ENCODE data around the gene IFNW1.

DNA sequence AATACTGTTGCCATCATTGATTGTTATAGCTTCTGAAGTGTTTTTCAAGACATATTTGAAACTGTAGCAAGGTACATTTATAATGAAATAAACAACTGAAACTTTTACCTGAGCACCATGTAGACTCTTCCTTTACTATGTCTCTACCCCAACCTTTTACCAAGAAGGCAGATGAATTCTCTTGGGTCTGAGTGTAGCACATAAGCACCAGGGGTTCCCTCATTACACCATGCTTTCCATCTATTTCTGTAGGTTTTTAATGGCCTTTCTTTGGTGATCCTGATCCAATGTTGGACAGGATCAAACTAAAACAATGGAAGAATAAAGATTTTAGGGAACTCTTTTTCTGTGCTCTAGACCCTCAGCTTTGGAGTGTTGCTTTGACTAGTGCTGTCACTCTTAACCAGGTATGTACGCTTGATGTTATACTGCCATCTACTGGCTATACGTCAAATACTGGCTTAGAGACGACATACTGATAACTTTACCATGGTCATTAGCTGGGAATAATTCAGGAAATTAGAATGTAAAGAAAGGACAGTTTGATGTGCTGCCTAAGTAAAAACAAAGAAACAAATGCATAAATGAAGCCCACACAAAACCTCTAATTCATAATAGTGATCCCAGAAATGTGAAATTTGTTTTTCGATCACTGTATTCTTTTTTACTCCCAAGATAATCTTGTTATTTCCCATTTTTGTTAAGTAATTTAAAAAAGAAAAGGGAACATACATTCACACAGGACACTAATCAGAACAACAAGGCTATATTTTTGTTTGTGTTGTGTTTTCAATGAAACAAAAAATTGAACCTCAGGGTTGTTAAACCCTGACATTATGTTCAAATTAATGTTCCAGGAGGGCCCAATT, 30.7 kb downstream of the IFNW1 start:
- TF ChIP-seq, protein P1, sequence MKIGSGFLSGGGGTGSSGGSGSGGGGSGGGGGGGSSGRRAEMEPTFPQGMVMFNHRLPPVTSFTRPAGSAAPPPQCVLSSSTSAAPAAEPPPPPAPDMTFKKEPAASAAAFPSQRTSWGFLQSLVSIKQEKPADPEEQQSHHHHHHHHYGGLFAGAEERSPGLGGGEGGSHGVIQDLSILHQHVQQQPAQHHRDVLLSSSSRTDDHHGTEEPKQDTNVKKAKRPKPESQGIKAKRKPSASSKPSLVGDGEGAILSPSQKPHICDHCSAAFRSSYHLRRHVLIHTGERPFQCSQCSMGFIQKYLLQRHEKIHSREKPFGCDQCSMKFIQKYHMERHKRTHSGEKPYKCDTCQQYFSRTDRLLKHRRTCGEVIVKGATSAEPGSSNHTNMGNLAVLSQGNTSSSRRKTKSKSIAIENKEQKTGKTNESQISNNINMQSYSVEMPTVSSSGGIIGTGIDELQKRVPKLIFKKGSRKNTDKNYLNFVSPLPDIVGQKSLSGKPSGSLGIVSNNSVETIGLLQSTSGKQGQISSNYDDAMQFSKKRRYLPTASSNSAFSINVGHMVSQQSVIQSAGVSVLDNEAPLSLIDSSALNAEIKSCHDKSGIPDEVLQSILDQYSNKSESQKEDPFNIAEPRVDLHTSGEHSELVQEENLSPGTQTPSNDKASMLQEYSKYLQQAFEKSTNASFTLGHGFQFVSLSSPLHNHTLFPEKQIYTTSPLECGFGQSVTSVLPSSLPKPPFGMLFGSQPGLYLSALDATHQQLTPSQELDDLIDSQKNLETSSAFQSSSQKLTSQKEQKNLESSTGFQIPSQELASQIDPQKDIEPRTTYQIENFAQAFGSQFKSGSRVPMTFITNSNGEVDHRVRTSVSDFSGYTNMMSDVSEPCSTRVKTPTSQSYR (CRISPR knock-in tag; IDR thresholded peaks at IDR 0.05) = no peak
- TF ChIP-seq, protein P2, sequence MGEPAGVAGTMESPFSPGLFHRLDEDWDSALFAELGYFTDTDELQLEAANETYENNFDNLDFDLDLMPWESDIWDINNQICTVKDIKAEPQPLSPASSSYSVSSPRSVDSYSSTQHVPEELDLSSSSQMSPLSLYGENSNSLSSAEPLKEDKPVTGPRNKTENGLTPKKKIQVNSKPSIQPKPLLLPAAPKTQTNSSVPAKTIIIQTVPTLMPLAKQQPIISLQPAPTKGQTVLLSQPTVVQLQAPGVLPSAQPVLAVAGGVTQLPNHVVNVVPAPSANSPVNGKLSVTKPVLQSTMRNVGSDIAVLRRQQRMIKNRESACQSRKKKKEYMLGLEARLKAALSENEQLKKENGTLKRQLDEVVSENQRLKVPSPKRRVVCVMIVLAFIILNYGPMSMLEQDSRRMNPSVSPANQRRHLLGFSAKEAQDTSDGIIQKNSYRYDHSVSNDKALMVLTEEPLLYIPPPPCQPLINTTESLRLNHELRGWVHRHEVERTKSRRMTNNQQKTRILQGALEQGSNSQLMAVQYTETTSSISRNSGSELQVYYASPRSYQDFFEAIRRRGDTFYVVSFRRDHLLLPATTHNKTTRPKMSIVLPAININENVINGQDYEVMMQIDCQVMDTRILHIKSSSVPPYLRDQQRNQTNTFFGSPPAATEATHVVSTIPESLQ (CRISPR knock-in tag; IDR thresholded peaks at IDR 0.05) = no peak
- no peak for TF ChIP-seq ZNF317 (CRISPR knock-in tag; IDR thresholded peaks at IDR 0.05; ENCODE audit: borderline replicate concordance, low read depth)
- TF ChIP-seq ETV6 (CRISPR knock-in tag; IDR thresholded peaks at IDR 0.05) = no peak
- TF ChIP-seq, protein P3, sequence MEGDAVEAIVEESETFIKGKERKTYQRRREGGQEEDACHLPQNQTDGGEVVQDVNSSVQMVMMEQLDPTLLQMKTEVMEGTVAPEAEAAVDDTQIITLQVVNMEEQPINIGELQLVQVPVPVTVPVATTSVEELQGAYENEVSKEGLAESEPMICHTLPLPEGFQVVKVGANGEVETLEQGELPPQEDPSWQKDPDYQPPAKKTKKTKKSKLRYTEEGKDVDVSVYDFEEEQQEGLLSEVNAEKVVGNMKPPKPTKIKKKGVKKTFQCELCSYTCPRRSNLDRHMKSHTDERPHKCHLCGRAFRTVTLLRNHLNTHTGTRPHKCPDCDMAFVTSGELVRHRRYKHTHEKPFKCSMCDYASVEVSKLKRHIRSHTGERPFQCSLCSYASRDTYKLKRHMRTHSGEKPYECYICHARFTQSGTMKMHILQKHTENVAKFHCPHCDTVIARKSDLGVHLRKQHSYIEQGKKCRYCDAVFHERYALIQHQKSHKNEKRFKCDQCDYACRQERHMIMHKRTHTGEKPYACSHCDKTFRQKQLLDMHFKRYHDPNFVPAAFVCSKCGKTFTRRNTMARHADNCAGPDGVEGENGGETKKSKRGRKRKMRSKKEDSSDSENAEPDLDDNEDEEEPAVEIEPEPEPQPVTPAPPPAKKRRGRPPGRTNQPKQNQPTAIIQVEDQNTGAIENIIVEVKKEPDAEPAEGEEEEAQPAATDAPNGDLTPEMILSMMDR (IDR thresholded peaks at IDR 0.05) = peak; percentile 66
- no peak for TF ChIP-seq NR2C2 (CRISPR knock-in tag; IDR thresholded peaks at IDR 0.05)
- TF ChIP-seq GABPB1 (CRISPR knock-in tag; IDR thresholded peaks at IDR 0.05) = no peak
- TF ChIP-seq, protein P4, sequence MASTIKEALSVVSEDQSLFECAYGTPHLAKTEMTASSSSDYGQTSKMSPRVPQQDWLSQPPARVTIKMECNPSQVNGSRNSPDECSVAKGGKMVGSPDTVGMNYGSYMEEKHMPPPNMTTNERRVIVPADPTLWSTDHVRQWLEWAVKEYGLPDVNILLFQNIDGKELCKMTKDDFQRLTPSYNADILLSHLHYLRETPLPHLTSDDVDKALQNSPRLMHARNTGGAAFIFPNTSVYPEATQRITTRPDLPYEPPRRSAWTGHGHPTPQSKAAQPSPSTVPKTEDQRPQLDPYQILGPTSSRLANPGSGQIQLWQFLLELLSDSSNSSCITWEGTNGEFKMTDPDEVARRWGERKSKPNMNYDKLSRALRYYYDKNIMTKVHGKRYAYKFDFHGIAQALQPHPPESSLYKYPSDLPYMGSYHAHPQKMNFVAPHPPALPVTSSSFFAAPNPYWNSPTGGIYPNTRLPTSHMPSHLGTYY (CRISPR knock-in tag; IDR thresholded peaks at IDR 0.05) = no peak
- TF ChIP-seq, protein P5, sequence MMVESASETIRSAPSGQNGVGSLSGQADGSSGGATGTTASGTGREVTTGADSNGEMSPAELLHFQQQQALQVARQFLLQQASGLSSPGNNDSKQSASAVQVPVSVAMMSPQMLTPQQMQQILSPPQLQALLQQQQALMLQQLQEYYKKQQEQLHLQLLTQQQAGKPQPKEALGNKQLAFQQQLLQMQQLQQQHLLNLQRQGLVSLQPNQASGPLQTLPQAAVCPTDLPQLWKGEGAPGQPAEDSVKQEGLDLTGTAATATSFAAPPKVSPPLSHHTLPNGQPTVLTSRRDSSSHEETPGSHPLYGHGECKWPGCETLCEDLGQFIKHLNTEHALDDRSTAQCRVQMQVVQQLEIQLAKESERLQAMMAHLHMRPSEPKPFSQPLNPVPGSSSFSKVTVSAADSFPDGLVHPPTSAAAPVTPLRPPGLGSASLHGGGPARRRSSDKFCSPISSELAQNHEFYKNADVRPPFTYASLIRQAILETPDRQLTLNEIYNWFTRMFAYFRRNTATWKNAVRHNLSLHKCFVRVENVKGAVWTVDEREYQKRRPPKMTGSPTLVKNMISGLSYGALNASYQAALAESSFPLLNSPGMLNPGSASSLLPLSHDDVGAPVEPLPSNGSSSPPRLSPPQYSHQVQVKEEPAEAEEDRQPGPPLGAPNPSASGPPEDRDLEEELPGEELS (CRISPR knock-in tag; IDR thresholded peaks at IDR 0.05) = no peak
- no peak for TF ChIP-seq CBFB (CRISPR knock-in tag; IDR thresholded peaks at IDR 0.05; ENCODE audit: low read depth)

Measured in WTC11 (cell line).